Kidney epithelial cell (primary cell): ENCODE results near the gene NLK. TPM values are rescaled to one million over a fixed set of nuclear protein-coding genes. Genes with fewer than 3 reads are reported as not detected.

ENCODE experiments used
- DNase-seq: peaks from one replicate; pipeline ENCODE4 v3.0.0-alpha.2; 2010; ENCODE audit warnings: low read depth
- H3K27me3 ChIP-seq: 2 replicates; pipeline ENCODE4 v1.6.0; 2011; ENCODE audit warnings: low read length; ENCODE audit not compliant: control insufficient read depth, insufficient read depth
- H3K36me3 ChIP-seq: 2 replicates; pipeline ENCODE4 v1.5.1; 2011; ENCODE audit warnings: low read length; ENCODE audit not compliant: control insufficient read depth, insufficient read depth
- H3K4me3 ChIP-seq: 2 replicates; pipeline ENCODE4 v1.5.1; 2011; ENCODE audit warnings: low read depth, mild to moderate bottlenecking, control low read depth, low read length
- total RNA-seq: library from RNA; depleted of rRNA; stranded (reverse); fragments of >200 nt; gene quantifications from 2 replicates; pipeline ENCODE4 v1.2.3, GENCODE V29; 2015
- TF ChIP-seq, protein P1 (sequence below): IDR thresholded peaks from 2 replicates; pipeline ENCODE4 v1.5.1; 2011; ENCODE audit warnings: mild to moderate bottlenecking, moderate library complexity, low read length, control low read depth, inconsistent platforms; ENCODE audit not compliant: insufficient read depth, poor library complexity, severe bottlenecking

The NLK gene
- total RNA-seq, 1 donor from 2014 or later: 12.9 TPM

DNA sequence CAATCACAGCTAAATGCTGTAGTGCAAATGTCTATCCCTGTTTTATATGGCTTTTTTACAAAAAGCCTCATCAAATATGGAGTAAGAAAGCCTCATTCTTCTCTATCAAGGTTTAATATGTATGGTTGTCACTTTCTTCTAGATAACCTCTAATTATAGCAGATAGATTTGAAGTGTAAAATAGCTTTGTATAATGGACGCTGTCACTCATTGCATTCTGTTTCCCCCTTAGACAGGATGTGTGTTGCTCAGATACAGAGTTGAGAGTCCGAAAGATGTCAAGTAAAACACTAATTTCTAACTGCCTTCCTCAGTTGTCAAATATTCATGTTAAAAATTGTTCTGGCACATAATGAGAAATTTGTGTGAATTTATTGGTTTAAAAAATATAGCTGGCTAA is 88.0 kb downstream of the NLK start:
- H3K36me3 ChIP-seq: no peaks in the 10 kb centered on the region
- TF ChIP-seq, protein P1, sequence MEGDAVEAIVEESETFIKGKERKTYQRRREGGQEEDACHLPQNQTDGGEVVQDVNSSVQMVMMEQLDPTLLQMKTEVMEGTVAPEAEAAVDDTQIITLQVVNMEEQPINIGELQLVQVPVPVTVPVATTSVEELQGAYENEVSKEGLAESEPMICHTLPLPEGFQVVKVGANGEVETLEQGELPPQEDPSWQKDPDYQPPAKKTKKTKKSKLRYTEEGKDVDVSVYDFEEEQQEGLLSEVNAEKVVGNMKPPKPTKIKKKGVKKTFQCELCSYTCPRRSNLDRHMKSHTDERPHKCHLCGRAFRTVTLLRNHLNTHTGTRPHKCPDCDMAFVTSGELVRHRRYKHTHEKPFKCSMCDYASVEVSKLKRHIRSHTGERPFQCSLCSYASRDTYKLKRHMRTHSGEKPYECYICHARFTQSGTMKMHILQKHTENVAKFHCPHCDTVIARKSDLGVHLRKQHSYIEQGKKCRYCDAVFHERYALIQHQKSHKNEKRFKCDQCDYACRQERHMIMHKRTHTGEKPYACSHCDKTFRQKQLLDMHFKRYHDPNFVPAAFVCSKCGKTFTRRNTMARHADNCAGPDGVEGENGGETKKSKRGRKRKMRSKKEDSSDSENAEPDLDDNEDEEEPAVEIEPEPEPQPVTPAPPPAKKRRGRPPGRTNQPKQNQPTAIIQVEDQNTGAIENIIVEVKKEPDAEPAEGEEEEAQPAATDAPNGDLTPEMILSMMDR: no peak

DNA sequence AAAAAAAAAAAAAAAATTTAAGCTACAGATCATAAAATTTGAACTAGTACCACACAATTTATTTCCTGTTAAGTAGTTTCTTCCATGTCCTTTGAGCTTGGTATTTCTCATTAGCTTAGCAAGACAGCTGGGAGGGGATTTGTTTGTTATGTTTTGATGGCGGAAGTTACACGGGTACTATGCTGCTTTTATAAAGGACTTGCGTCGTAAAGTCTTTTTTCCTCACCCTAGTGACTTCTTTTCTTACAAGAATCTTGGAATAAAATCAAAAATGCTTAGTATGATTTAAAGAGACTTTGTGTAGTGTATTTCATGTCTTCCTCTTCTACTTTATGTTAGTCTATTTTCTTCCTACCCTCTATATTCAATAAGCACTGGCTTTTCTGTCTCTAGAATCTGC is 89.1 kb downstream of the NLK start:
- DNase-seq: no peak
- Histone ChIP-seq H3K4me3 (no peak overlapping the region), H3K36me3 (no peaks in the 10 kb centered on the region), H3K27me3 (no peaks in the 10 kb centered on the region)
- TF ChIP-seq, protein P1: no peak

More for the DNA sequence above, 88.0 kb downstream of the NLK start:
- Histone ChIP-seq H3K4me3 (no peak overlapping the region), H3K27me3 (no peaks in the 10 kb centered on the region)
- no peak for DNase-seq

DNA sequence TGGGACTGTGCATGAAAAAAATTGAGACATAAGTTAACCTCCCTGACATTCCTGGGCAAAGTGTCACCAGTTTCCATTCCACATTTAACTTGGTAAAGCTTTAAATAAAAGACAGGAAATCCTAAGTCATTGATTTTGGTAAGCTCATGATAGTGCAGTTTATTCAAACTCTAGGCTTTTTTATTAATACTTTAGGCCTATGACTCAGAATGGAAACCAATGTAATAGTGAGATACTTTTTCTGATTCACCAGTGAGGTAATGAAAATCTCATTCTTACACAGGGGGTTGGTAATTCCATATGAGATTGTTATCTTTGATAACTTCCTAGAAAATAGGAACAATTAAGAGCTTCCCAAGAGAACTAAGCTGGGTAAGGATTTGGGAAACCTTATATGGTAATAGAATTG is 91.1 kb downstream of the NLK start:
- DNase-seq: peak; percentile 14
- Histone ChIP-seq H3K4me3 (no peak overlapping the region), H3K27me3 (no peaks in the 10 kb centered on the region), H3K36me3 (no peaks in the 10 kb centered on the region)
- TF ChIP-seq, protein P1: no peak

DNA sequence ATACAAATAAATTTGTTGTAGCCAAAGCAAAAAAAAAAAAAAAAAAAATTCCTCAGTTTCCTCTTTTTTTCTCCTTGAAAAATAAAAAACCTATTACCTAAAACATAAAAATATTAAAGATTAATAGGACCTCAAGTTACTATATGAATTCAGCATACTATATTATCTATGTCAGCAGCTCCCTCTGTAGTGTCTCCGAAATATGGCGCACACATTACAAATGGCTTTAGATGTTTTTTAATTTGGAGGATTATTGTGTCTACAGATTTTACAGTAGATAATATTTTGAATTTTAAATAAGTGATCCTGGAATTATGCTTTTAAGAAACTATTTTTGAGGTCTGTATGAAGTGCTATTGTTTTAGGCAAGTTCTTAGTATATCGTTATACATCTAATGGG is 94.4 kb downstream of the NLK start:
- TF ChIP-seq, protein P1: no peak
- no peak overlapping the region for H3K4me3 ChIP-seq
- no peaks in the 10 kb centered on the region for H3K36me3 ChIP-seq
- DNase-seq: no peak
- no peaks in the 10 kb centered on the region for H3K27me3 ChIP-seq

DNA sequence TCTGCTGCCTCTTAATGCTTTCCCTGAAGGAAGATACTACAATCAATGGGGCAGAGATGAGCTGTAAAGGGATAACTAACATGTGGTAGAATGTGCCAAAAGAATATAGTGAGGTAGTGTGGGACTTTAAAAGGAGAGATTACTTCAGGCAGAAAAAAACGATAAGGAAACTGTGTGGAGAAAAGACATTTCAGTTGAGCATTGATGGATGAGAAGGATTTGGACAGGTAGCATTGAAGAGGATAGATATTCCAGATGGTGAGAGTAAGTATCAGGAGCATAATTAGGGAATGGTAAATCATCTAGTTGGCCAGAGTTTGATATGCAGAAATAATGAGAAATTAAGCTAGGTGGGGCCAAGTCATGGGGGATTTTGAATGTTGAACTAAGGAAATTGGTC is 97.3 kb downstream of the NLK start:
- DNase-seq: no peak
- Histone ChIP-seq H3K27me3 (no peaks in the 10 kb centered on the region), H3K36me3 (no peaks in the 10 kb centered on the region), H3K4me3 (no peak overlapping the region)
- TF ChIP-seq, protein P1: no peak

DNA sequence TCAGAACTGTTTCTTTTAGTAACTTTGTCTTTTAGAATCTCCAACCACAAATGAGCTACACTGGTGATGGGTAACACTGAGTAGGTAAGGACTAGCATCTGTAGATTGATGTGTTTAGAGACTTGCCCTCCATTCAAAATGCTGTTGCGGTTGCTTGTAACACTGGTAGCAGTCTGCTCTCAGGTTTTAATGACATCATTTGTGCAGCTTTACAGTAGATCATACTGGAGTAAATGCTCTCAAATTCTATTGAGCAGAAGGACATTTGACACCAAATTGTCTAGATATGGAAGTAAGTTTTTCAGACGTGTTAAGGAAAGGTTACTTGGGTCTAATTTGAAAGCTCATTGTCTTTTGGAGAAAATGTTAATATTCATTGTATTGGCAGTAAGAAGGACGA is 98.8 kb downstream of the NLK start:
- no peaks in the 10 kb centered on the region for H3K27me3 ChIP-seq
- no peak overlapping the region for H3K4me3 ChIP-seq
- TF ChIP-seq, protein P1: no peak
- DNase-seq: no peak
- H3K36me3 ChIP-seq: no peaks in the 10 kb centered on the region
